HepG2 (cell line): ENCODE results near the gene NELL1.

Experiments
- JUN ChIP-seq: sonication (generic); formaldehyde crosslinking; IDR thresholded peaks from 2 replicates; pipeline ENCODE4 v1.4.0; 2020; ENCODE audit warnings: mild to moderate bottlenecking, missing genetic modification reagents
- POLR2A ChIP-seq, 2 experiments: IDR thresholded peaks; 2 replicates each; pipeline ENCODE4 v1.6.1; 2011; ENCODE audit warnings: low read depth in 2 of 2, low read length in 2 of 2, mild to moderate bottlenecking in 1 of 2, moderate library complexity in 1 of 2; ENCODE audit not compliant: insufficient read depth in 1 of 2
- POLR2AphosphoS5 ChIP-seq: IDR thresholded peaks from 2 replicates; pipeline ENCODE4 v1.6.1; 2012; ENCODE audit warnings: low read depth, low read length
- RBM39 ChIP-seq: fragments of 200-400 bp; formaldehyde crosslinking; IDR thresholded peaks from one replicate; pipeline ENCODE4 v1.6.1; 2018; ENCODE audit warnings: antibody characterized with exemption, mild to moderate bottlenecking, low read depth, low read length; ENCODE audit not compliant: poor library complexity, severe bottlenecking
- TAF1 ChIP-seq: sonication (generic); formaldehyde crosslinking; IDR thresholded peaks from 2 replicates; pipeline ENCODE4 v1.4.0; 2020; ENCODE audit warnings: missing genetic modification reagents
- ZFP1 ChIP-seq: IDR thresholded peaks from 2 replicates; pipeline ENCODE4 v1.6.1; 2016
- ZNF124 ChIP-seq: sonication (generic); formaldehyde crosslinking; IDR thresholded peaks from 2 replicates; pipeline ENCODE4 v1.4.0; 2020; ENCODE audit warnings: missing genetic modification reagents
- ZNF570 ChIP-seq: sonication (generic); formaldehyde crosslinking; IDR thresholded peaks from 2 replicates; pipeline ENCODE4 v1.4.0; 2020; ENCODE audit warnings: mild to moderate bottlenecking, missing genetic modification reagents, borderline replicate concordance
- TF ChIP-seq, protein P1 (sequence below): sonication (generic); formaldehyde crosslinking; IDR thresholded peaks from 2 replicates; pipeline ENCODE4 v1.5.0; 2020; ENCODE audit warnings: mild to moderate bottlenecking, missing genetic modification reagents, moderate library complexity
- TF ChIP-seq, protein P2 (sequence below): IDR thresholded peaks from 2 replicates; pipeline ENCODE4 v1.6.1; 2012; ENCODE audit warnings: inconsistent platforms
- TF ChIP-seq, protein P3 (sequence below): sonication (generic); formaldehyde crosslinking; IDR thresholded peaks from 2 replicates; pipeline ENCODE4 v1.4.0; 2020; ENCODE audit warnings: missing genetic modification reagents
- TF ChIP-seq, protein P4 (sequence below): sonication (generic); formaldehyde crosslinking; IDR thresholded peaks from 2 replicates; pipeline ENCODE4 v1.8.0; 2022; ENCODE audit warnings: missing genetic modification reagents, low read depth, mild to moderate bottlenecking, borderline replicate concordance
- TF ChIP-seq, protein P5 (sequence below): sonication (generic); formaldehyde crosslinking; IDR thresholded peaks from 2 replicates; pipeline ENCODE4 v1.4.0; 2020; ENCODE audit warnings: missing genetic modification reagents

DNA sequence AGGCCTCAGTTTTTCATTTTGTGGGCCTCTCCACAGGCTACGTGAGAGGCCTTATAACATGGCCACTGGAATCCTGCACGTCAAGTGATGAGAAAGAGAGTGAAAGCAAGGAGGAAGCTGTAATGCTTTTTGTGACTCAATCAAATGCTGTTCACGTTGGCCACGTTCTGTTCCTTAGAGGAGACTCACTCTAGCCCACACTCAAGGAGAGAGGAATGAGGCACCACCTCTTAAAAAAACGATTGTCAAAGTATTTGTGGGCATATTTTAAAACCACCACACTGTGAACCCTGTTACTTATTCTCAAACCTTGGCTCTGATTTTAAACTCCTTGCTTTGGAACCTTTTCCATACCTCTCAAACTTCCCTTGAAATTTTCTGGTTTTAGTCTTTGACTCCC lies 705.0 kb downstream of the NELL1 start:
- no peak for TF ChIP-seq ZNF124
- TF ChIP-seq, protein P1, sequence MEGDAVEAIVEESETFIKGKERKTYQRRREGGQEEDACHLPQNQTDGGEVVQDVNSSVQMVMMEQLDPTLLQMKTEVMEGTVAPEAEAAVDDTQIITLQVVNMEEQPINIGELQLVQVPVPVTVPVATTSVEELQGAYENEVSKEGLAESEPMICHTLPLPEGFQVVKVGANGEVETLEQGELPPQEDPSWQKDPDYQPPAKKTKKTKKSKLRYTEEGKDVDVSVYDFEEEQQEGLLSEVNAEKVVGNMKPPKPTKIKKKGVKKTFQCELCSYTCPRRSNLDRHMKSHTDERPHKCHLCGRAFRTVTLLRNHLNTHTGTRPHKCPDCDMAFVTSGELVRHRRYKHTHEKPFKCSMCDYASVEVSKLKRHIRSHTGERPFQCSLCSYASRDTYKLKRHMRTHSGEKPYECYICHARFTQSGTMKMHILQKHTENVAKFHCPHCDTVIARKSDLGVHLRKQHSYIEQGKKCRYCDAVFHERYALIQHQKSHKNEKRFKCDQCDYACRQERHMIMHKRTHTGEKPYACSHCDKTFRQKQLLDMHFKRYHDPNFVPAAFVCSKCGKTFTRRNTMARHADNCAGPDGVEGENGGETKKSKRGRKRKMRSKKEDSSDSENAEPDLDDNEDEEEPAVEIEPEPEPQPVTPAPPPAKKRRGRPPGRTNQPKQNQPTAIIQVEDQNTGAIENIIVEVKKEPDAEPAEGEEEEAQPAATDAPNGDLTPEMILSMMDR (CRISPR knock-in tag): no peak
- TF ChIP-seq, protein P2, sequence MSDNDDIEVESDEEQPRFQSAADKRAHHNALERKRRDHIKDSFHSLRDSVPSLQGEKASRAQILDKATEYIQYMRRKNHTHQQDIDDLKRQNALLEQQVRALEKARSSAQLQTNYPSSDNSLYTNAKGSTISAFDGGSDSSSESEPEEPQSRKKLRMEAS: no peak
- TF ChIP-seq, protein P3, sequence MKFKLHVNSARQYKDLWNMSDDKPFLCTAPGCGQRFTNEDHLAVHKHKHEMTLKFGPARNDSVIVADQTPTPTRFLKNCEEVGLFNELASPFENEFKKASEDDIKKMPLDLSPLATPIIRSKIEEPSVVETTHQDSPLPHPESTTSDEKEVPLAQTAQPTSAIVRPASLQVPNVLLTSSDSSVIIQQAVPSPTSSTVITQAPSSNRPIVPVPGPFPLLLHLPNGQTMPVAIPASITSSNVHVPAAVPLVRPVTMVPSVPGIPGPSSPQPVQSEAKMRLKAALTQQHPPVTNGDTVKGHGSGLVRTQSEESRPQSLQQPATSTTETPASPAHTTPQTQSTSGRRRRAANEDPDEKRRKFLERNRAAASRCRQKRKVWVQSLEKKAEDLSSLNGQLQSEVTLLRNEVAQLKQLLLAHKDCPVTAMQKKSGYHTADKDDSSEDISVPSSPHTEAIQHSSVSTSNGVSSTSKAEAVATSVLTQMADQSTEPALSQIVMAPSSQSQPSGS (CRISPR knock-in tag): no peak
- TF ChIP-seq RBM39: no peak
- TF ChIP-seq TAF1 (CRISPR knock-in tag): no peak
- TF ChIP-seq ZFP1 (CRISPR knock-in tag): no peak
- TF ChIP-seq POLR2A (IDR thresholded peaks at IDR 0.05; ENCODE audit: insufficient read depth in 1 of 2, low read depth in 2 of 2, low read length in 2 of 2): no peak
- no peak for TF ChIP-seq ZNF570 (CRISPR knock-in tag)
- TF ChIP-seq, protein P4, sequence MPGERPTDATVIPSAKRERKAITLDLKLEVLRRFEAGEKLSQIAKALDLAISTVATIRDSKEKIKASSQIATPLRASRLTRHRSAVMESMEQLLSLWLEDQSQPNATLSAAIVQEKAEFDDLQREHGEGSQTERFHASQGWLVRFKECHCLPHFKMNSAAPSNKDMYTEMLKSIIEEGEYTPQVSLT (CRISPR knock-in tag): no peak
- TF ChIP-seq POLR2AphosphoS5: no peak
- no peak for TF ChIP-seq JUN (CRISPR knock-in tag)
- TF ChIP-seq, protein P5, sequence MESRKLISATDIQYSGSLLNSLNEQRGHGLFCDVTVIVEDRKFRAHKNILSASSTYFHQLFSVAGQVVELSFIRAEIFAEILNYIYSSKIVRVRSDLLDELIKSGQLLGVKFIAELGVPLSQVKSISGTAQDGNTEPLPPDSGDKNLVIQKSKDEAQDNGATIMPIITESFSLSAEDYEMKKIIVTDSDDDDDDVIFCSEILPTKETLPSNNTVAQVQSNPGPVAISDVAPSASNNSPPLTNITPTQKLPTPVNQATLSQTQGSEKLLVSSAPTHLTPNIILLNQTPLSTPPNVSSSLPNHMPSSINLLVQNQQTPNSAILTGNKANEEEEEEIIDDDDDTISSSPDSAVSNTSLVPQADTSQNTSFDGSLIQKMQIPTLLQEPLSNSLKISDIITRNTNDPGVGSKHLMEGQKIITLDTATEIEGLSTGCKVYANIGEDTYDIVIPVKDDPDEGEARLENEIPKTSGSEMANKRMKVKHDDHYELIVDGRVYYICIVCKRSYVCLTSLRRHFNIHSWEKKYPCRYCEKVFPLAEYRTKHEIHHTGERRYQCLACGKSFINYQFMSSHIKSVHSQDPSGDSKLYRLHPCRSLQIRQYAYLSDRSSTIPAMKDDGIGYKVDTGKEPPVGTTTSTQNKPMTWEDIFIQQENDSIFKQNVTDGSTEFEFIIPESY: no peak
